NCI-H69 (cell line): Measurements from ENCODE around the gene PPP2R5E.

ENCODE experiments used
- DNase-seq: peaks from one replicate; lab custom pipeline; 2025; lab: John Stamatoyannopoulos, UW

The PPP2R5E gene

DNA sequence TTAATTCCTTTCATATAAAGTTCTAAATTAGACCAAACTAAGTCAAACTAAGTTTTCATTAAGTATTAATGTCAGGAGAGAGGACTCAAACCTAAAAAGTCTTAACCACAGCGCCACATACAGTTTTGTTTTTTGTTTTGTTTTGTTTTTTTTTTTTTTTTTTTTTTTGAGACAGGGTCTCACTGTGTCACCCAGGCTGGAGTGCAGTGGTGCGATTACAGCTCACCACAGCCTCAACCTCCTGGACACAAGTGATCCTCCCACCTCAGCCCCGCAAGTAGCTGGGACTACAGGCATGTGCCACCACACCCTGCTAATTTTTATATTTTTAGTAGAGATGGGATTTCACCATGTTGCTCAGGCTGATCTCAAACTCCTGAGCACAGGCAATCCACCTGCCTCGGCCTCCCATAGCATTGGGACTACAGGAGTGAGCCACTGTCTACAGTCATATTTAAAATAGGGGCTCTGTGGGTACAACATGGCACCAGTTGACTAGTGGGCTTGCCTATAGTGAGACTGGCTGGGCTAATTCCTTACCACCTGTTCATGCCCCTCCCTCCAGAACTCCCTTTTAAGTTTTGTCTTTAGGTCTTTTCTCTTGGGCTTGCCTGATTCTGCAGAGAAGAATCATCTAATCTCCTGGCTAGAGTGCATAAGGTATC lies 110.2 kb downstream of the PPP2R5E start:
- no peak for DNase-seq

DNA sequence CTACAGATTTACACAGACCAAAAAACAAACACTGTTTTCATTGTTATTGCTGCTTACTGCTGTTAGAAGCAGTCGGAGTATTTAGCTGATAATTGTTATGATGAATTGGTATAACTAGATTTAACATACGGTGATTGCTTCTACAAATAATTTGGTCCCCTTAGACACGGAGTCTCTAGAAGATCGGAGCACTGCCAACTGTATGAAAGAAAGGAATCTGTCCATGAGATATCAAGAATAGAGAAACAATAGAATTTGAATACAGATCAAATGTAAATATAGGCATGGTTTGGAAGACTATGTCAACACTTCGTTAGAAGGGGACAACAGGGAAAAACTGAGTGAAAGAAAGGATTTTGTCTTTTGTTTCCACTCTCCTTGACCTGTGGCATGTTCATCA lies 110.9 kb downstream of the PPP2R5E start:
- DNase-seq: peak; percentile 60

DNA sequence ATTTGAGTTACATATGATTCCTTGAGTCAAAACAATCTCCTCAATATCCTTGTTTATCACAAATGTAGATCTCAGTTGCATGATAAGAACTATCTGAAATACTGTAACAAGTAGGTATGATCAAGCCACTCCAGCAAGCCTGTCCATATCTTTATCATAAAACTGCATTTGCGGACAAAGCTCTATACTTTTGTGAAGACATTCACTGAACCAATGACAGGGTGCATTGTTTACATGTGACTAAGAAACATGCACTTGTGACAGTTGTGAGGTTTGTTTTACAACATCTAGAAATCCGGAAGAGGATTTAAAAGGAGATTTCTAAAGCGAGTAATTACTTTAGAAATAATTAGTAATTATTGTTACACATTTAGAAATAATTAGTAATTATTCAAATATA lies 111.7 kb downstream of the PPP2R5E start:
- no peak for DNase-seq

DNA sequence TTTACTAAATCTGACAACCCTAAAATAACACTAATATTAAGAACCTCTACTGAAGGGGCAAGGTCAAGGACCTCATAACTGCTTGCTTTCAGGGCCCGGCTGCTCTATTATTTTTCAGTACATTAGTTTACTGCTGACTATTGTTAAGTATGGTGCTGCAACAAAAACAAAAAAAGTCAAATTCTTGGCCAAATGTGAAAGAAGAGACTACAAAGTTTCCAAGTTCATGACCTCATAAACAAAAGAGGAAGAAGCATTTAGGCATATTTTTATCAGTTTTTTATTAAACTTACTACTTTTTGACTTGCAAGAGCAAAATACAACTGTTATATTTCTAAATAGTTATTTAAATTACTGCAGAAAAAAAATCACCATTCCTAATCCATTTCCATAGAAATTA lies 114.7 kb downstream of the PPP2R5E start:
- no peak for DNase-seq

DNA sequence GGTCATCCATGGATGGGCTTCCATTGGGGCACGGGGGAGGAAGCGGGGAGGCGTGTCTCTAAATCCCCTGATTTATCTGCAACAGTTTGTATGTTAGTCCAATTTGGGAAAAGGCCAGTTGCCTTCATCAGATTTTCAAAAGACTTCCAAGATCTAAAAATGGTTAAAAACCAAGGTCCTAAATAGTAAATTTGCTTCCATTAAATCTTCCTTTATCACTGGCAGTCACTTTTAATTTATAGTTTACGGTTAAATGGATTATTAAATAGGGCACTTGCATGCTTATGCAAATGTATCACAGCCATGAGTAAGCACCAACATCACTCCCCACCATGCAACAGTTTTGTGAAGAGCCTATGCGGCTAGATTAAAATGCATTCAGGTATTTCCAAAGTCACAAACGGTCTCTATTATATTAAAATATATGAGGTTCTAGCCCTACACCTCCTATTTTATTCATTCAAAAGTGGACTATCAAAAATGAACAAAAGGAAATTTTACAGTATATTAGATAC lies 116.3 kb downstream of the PPP2R5E start:
- DNase-seq: no peak

DNA sequence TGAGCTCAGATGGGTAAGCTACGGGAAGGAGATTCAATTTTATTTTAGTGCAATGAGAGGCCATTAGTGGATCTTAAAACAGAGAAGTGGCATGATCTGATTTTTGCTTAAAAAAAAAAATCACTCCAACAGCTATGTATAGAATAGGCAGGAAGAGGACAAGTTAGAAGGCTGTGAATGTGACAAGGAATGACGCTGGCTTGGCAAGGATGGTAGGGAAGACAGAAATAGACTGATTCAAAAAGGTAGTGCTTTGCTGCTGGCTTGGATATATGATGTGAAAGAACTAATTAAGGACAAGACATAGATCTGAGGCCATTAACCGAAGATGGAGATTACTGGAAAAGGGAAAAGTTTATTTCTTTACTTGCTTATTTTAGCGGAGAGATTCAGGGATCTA lies 119.3 kb downstream of the PPP2R5E start:
- no peak for DNase-seq

DNA sequence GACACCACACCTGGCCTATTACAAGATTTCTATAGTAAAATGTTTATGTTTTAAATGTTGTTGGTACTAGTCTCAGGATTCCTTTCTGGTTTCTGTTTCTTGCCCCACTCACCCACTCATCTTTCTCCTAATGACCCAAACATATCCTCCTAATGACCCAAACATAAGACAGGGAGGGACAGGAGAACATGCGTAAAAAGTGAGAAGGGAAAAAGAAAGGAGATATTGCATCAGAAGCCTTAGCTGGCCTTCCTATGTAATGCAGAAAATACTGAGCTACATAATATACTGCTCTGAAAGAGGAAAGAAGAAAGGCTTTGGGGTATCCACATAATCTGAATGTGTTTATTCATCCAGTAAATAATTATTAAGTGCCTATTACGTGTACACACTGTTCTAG lies 119.8 kb downstream of the PPP2R5E start:
- no peak for DNase-seq

DNA sequence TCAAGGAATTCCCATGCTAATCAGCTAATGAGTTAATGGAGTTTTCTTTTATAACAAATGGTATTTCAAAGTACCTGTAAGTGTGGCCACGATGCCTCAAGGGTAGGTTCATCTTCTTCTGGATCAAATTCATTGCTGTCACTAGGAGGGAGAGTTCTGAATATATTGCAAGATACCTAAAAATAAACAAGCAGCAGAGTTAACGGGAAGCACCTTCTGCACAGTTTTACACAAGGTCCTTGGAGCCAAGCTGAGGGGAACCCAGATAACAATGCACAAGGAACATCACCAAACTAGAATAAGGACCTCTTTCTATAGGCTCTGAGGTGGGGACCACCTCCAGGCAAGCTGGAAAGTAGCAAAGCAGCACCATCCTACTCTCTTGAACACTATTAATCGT lies 121.3 kb downstream of the PPP2R5E start:
- no peak for DNase-seq

DNA sequence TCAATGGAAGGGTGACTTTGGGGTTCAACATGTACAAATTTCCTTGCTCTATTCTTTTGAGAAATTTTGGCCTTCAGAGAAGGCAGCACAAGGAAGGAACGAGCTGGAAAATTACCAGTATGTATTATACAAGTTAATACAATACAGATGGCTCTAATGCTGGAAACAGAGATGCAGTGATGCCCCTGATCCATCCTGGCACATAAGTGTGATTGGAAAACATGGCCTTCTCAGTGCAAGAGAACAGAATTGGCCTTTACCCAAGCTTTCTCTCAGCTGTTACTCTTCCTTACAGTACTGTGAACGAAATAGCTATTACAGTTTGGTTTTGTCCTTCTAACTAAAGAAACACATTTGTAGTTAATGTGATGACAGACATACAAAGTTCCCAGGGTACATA lies 122.0 kb downstream of the PPP2R5E start:
- no peak for DNase-seq

DNA sequence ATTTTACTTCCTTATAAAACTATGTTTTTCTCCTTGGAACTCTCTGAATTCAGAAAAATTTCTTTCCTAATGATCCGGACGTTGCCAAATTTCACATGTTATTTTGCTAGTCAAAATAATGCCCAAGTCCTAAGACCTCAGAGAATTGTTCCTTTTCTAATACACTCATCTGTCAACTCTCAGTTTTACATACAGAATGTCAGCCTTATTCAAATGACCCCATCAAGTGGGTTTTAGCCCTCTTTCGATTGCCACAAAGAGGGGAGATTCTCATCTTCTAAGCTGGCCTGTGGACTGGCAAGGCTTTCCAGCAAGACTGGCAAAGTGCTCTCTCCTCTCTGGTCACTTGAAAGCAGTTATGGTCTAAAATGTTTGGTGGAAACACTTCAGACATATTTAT lies 125.2 kb downstream of the PPP2R5E start:
- no peak for DNase-seq

DNA sequence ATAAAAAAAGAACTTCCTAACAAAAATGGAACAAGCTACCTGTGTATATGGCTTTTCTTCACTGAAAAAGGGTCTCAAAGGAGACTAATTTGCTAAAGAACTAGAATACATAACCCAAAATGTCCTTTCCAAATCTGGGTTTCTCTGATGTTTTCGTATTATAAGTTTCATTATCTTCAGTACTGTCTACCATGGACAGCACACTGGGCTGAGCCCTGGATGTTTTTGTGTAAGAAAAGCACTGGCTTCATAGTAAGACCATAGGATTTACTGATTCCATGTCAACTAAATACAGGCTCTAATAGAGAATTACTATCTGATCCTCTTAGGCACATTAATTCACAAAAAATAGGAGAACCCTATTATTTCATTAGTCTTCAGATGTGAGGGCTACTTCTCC lies 130.2 kb downstream of the PPP2R5E start:
- no peak for DNase-seq

DNA sequence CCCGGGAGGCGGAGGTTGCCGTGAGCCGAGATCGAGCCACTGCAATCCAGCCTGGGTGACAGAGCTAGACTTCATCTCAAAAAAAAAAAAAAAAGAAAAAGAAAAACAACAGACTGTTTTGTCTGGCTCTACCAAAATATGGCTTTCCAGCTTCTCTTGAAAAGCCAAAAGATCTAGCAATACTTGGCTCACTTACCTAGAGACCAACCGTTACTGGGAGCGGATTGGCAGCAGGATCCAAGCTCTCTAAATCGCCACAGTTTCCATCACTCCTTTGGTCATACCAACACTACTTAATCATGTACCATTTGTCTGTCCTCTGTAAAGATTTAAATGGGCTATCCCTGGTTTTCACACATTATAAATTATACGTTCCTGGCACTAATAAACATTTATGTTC lies 136.8 kb downstream of the PPP2R5E start:
- no peak for DNase-seq

DNA sequence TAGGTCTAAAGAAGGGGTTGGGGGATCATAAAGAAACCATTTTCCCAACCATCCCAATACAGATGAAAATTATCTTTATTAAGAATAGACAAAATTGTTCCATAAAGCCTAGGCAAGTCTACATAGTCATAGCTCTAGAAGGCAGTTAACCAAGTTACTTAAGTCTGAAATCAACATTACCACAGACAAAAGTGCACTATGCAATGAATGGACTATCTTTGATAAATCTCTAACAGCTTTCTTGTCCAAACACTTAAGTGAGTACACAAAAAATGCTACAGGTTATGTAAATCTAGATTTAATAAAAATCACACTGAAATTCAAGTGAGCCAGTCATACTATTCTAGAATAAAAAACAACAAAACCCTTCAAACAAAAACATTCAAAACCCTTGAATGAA lies 137.5 kb downstream of the PPP2R5E start:
- DNase-seq: no peak

DNA sequence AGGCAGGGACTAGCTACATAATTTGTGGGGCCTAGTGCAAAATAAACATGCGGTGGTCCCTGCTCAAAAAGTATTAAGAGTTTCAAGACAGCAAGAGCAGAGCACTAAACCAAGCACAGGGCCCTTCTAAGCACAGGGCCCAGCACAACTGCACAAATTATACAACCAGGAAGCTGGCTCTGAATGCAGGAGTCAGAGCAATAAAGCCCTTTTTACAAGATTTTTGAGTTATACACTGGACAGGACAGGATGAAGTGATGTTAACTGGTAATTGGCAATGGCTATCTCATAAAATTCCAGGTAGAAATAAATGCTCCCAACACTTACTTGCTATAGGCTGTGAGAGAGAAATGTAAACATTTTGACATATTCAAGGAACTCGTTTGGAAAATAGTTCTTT lies 138.3 kb downstream of the PPP2R5E start:
- no peak for DNase-seq

DNA sequence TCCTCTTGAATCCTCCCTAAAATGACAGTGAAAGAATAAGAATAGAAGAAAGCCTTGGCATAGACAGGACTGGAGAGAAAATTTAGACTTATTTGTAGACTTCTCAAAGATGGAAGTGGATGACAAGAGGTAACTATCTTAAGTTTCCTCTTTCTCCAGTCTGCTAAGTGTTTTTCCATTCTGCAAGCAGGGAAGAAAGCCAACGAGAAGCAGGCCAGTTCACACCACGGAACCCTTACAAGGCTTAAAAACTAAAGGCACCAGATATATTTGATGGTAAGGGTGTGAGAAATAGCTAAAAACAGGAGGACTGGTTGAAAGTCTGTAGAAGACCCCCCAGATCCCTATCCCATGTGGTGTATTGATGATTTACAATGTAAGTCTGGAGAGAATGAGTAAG lies 141.5 kb downstream of the PPP2R5E start:
- DNase-seq: no peak

DNA sequence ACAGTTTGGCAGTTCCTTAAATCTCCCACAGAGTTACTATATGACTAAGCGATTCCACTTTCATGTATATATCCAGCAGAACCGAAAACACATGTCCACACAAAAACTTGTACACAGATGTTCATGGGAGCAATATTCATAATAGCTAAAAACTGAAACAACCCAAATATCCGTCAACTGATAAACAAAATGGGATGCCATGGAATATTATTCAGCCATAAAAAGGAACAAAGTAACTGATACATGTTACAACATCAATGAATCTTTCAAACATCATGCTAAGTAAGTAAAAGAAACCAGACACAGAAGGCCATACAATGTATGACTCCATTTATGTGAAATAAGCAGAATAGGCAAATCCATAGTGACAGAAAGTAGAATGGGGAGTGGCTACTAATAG lies 144.2 kb downstream of the PPP2R5E start:
- no peak for DNase-seq

DNA sequence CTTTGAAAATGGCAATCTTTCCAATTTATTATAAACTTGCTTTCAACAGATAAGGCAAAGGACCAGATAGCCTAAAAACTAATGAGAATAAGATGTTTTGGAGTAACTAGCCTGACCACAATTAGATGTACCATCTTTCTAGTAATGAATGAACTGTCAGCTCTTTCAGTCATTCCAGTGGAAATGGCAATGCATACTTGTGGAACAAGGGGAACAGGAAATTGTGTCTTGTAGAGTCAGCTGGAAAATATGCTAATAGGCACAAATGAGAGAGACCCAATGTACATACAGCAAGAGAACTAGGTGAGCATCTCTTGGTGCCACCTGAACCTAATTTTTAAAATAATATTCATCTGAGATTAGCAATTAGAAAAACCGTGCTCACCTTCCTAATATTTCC lies 148.3 kb downstream of the PPP2R5E start:
- DNase-seq: no peak

DNA sequence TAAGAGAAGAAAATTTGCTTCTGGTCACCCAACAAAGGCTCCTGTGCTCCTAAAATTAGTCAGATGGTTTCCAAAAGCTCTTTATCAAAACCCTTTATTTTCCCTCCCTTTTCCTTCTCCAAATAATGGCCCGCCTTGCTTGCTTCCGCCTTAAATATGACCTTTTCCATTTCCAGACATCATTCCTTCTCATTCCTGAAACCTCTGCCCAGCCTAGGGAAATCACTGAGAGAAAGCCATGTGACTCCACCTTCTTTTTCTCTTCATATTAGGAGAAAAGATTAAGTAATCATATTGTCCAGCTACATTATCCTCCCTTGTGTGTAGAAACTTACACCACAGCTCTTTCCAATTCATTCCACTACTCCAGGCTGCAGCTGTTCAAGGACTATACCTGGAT lies 148.7 kb downstream of the PPP2R5E start:
- DNase-seq: no peak

DNA sequence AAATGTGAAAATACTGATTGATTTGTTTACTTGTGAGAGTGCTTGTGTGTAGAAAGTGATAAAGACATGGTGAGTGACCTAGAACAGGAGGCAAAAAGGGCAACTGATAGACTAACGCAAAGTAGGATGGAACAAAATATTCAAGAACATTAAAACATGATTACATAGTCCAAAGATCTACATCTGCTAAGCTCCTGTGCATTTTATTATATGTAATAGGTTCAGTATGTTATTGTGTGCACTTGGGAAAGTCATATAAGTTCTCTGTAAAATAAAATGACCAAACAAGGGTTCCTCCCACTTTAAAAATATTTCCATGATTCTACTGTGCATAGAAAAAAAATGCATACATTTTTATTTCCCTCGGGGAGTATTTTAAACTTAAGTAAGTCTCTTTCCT lies 150.2 kb downstream of the PPP2R5E start:
- DNase-seq: no peak

DNA sequence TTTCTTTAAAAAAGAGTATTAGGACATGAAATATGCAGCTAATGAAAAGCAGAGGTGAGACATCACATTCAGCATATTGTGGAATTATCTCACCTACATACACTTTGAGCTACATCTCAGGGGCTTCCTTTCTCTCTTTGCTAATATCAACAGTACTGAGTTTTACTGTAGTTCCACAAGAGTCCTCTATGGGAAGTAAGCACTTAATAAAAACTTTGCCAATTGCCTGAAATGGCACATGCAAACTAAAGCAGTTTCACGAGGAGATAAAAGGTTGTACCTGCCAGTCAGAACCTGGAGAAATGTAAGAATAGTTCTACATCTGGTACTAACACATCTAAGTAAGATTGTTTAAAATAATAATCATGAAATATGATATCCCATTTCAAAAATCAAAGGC lies 150.9 kb downstream of the PPP2R5E start:
- no peak for DNase-seq

DNA sequence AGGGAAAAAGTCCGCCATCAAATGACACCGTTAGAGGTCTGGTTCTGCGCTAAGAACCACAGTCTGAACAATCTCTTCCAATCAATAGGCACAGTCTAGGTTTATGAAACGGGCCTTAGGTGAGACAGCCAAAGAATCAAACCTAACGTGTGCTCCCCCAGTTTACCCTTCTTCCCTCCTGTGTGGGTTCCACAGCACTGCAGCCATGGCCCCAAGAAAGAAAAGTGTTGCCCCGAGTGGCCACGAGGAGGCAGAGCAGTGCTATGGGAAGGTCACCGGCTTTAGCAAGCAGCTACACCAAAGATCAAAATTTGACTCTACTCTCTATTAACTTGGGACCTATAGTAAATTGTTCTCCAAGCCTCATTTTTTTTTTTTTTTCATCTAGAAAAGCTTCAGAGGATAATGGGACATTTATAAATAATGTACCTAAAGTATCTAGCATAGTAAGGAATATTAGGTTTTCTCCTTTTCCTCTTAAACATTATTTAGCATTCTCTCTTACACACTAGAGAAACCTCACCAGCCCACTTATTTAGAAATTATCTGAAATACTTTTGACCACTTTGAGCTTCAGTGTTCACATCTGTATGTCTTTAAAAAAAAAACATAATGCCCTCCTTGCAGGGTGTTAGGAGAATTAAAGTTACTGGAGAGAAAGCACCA lies 154.3 kb downstream of the PPP2R5E start:
- peak; percentile 65 for DNase-seq

DNA sequence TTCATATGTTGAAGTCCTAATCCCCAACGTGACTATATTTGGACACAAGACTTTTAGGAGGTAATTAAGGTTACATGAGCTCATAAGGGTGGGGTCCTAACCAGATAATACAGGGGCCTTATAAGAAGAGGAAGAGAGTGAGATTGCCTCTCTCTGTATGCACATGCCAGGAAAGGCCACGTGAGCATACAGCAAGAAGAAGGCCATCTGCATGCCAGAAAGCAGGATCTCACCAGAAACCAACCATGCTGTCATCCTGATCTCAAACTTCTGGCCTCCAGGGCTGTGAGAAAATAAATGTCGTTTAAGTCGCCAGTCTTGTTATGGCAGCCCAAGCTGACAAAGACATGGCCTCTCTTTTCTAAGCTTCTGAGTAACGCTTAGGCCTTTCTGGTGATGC lies 155.5 kb downstream of the PPP2R5E start:
- DNase-seq: no peak

DNA sequence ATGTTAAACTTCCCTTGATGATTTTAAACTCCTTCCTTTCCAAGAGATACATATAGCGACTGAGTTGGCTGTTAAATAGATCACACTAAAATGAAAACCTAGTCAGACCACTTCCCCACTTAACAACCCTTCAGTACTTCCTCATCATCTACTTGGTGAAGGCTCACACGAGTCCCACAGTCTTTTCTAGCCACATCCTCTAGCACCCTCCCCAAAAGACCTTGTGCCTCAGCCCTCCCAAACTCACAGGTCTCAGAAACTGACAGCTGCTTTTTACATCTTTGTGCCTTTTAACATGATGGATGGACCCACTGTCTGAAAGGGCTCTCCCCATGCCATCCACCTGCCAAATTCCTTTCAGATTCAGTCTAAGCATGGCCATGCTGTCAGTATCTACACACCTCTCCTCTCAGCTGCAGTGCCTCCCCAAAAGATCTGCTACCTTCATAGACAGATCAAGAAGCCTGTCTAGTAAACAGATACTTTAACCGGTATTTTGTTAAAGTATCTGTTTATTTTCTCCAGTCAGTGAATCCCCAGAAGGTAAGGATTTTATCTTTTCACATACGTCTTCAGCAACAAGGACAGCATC lies 159.3 kb downstream of the PPP2R5E start:
- DNase-seq: no peak

DNA sequence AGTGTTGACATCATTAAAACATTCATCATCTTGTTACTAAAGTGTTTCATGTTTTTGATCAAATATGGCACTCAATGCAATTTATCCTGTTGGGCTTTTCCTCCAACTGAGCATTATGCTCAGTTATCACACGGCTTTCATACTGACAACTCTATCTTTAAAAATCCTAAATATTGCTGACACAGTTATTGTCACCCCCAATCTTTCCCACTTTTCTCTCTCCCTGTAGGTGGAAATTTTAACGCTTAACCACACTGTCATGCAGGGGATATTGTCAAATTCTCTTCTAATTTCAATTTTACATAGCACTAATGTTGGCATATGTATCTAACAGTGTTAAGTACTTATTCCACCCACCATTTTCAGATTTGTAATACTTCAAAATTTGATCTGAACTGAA lies 164.7 kb downstream of the PPP2R5E start:
- no peak for DNase-seq
